ENCODE data around the gene MEGF10. TPM values are rescaled to one million over a fixed set of nuclear protein-coding genes. Genes with fewer than 3 reads are reported as not detected.

The MEGF10 gene
- total and polyA plus RNA-seq, 9 donors, result 26.4 to 46.9 (median 39.3) TPM

DNA sequence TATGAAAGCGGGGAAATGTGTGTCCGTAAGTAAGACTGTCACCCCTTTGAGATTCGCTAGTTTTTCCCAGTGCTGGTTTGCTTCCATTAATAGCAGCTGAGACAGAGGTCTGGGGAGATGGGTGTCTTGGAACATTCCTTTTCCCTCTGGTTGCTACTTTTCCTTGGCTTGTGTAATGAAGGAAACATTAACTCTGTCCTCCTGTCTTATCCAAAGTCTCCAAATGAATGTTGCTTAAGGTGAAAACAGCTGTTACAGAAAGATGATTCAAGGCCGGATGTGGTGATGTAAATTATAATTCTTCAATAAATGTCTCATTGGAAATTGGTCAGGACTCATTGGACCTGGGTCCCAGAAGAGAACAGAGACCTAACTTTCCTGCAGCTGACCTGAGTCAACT, 50.0 kb downstream of the MEGF10 start:
- Histone ChIP-seq H3K9me3 (replicated peaks; ENCODE audit: control insufficient read depth, low read depth, low read length) (no peaks in the 10 kb centered on the region), H3K4me3 (ENCODE audit: low read length) (no peak overlapping the region), H3K36me3 (ENCODE audit: control insufficient read depth, insufficient read depth, low read length) (peaks cover 8% of the 10 kb centered on the region), H3K27me3 (ENCODE audit: control insufficient read depth, insufficient read depth, low read length) (no peaks in the 10 kb centered on the region), H3K4me1 (ENCODE audit: control insufficient read depth, insufficient read depth, low read length) (peaks cover 5% of the 10 kb centered on the region), H3K27ac (ENCODE audit: low read length) (no peak overlapping the region)
- 100% methylated on average over 3 of the region's 4 CpGs for WGBS (ENCODE audit: insufficient coverage)
- no peak for DNase-seq

- Histone ChIP-seq H3K4me1 (ENCODE audit: control insufficient read depth, insufficient read depth, low read length) (peaks cover 5% of the 10 kb centered on the region), H3K27ac (ENCODE audit: low read length) (no peak overlapping the region), H3K4me3 (ENCODE audit: low read length) (no peak overlapping the region), H3K27me3 (ENCODE audit: control insufficient read depth, insufficient read depth, low read length) (no peaks in the 10 kb centered on the region), H3K36me3 (ENCODE audit: control insufficient read depth, insufficient read depth, low read length) (peaks cover 8% of the 10 kb centered on the region), H3K9me3 (replicated peaks; ENCODE audit: control insufficient read depth, low read depth, low read length) (no peaks in the 10 kb centered on the region)
- 79% methylated on average over 3 of the region's 3 CpGs for WGBS (ENCODE audit: insufficient coverage)
- DNase-seq, result no peak
Measured at GRCh38 chr5:127342364-127342763, 51.8 kb downstream of the MEGF10 start.

- Histone ChIP-seq H3K36me3 (ENCODE audit: control insufficient read depth, insufficient read depth, low read length) (peaks cover 8% of the 10 kb centered on the region), H3K27me3 (ENCODE audit: control insufficient read depth, insufficient read depth, low read length) (no peaks in the 10 kb centered on the region), H3K27ac (ENCODE audit: low read length) (no peak overlapping the region), H3K4me3 (ENCODE audit: low read length) (no peak overlapping the region), H3K4me1 (ENCODE audit: control insufficient read depth, insufficient read depth, low read length) (peaks cover 5% of the 10 kb centered on the region), H3K9me3 (replicated peaks; ENCODE audit: control insufficient read depth, low read depth, low read length) (no peaks in the 10 kb centered on the region)
- WGBS (ENCODE audit: insufficient coverage), result 90% methylated on average over 1 of the region's 3 CpGs
- no peak for DNase-seq
Measured at GRCh38 chr5:127343313-127343712, 52.7 kb downstream of the MEGF10 start.

DNA sequence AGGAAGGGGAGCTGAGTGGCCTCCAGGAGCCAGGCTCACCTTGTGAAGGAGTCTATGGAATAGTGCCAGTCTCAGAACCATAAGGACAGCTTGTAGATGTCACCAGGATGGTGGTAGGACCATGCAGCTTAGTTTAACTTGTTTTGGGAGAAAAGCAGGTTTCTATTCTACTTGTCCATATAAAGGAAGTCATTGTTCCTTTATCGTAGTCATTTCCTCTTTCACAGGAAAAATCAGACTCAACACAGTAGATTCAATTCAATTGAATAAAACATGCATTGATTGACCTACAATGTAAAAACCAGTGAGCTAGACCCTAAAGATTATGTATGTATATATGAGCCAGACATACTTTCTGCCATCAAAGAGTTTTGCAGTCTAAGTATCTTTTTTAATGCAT, 53.3 kb downstream of the MEGF10 start:
- H3K36me3 ChIP-seq (ENCODE audit: control insufficient read depth, insufficient read depth, low read length), result peaks cover 8% of the 10 kb centered on the region

DNA sequence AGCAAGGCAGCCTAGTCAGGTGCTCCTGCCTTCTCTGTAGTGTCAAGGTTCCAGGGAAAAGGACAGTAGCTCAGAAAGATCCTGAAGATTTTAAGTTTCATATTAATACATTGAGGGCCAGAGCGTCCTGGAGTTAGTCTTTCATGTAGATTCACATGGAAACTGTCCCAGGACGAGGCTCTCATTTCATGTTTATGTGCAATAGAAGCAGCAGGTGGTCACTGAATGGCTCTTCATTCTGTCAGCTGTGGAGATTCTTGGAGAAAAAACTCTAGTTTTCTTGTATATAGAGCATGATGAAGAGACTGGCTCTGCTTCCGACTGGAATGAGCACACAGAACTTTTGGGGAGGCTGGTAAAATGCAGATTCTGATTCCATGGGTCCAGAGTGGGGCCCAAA, 54.3 kb downstream of the MEGF10 start:
- no peaks in the 10 kb centered on the region for H3K9me3 ChIP-seq (replicated peaks; ENCODE audit: control insufficient read depth, low read depth, low read length)
- H3K36me3 ChIP-seq (ENCODE audit: control insufficient read depth, insufficient read depth, low read length), result peaks cover 8% of the 10 kb centered on the region
- WGBS (ENCODE audit: insufficient coverage), result 61% methylated on average over 3 of the region's 3 CpGs
- H3K27ac ChIP-seq (ENCODE audit: low read length), result peak overlapping the region; percentile 33
- H3K4me3 ChIP-seq (ENCODE audit: low read length), result no peak overlapping the region
- H3K27me3 ChIP-seq (ENCODE audit: control insufficient read depth, insufficient read depth, low read length), result no peaks in the 10 kb centered on the region
- peaks cover 5% of the 10 kb centered on the region for H3K4me1 ChIP-seq (ENCODE audit: control insufficient read depth, insufficient read depth, low read length)
- peak; percentile 61 for DNase-seq

More for the DNA sequence above, 53.3 kb downstream of the MEGF10 start:
- no peaks in the 10 kb centered on the region for H3K27me3 ChIP-seq (ENCODE audit: control insufficient read depth, insufficient read depth, low read length)
- WGBS (ENCODE audit: insufficient coverage), result no CpG with 5 or more reads among the region's 1 CpG
- no peaks in the 10 kb centered on the region for H3K9me3 ChIP-seq (replicated peaks; ENCODE audit: control insufficient read depth, low read depth, low read length)
- no peak for DNase-seq
- H3K4me3 ChIP-seq (ENCODE audit: low read length), result no peak overlapping the region
- peaks cover 5% of the 10 kb centered on the region for H3K4me1 ChIP-seq (ENCODE audit: control insufficient read depth, insufficient read depth, low read length)
- H3K27ac ChIP-seq (ENCODE audit: low read length), result no peak overlapping the region

GRCh38 chr5:127351418-127351817, 60.8 kb downstream of the MEGF10 start:
- H3K27me3 ChIP-seq (ENCODE audit: control insufficient read depth, insufficient read depth, low read length), result no peaks in the 10 kb centered on the region
- peaks cover 24% of the 10 kb centered on the region for H3K4me1 ChIP-seq (ENCODE audit: control insufficient read depth, insufficient read depth, low read length)
- no peaks in the 10 kb centered on the region for H3K9me3 ChIP-seq (replicated peaks; ENCODE audit: control insufficient read depth, low read depth, low read length)
- no peak overlapping the region for H3K27ac ChIP-seq (ENCODE audit: low read length)
- no CpG with 5 or more reads among the region's 4 CpGs for WGBS (ENCODE audit: insufficient coverage)
- no peak overlapping the region for H3K4me3 ChIP-seq (ENCODE audit: low read length)
- no peak for DNase-seq
- no peaks in the 10 kb centered on the region for H3K36me3 ChIP-seq (ENCODE audit: control insufficient read depth, insufficient read depth, low read length)

DNA sequence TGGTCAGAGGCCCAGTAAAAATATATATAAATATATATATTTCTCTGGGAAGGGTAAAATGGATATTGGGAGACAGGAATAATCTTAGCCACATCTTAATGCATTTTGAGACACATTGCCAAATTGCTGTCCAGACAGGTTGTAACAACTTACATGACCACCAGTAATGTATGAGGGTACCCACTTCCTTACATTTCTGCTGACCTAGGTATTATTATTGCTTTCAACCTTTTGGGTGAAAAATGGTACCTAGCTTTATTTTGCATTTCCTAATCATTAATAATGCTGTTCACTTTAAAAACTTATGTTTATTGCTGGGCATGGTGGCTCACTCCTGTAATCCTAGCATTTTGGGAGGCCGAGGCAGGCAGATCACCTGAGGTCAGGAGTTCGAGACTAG, 61.5 kb downstream of the MEGF10 start:
- H3K27ac ChIP-seq (ENCODE audit: low read length), result no peak overlapping the region
- 100% methylated on average over 1 of the region's 2 CpGs for WGBS (ENCODE audit: insufficient coverage)

GRCh38 chr5:127353327-127353726, 62.7 kb downstream of the MEGF10 start:
- WGBS (ENCODE audit: insufficient coverage), result 75% methylated on average over 1 of the region's 5 CpGs

More for the DNA sequence above, 61.5 kb downstream of the MEGF10 start:
- Histone ChIP-seq H3K9me3 (replicated peaks; ENCODE audit: control insufficient read depth, low read depth, low read length) (no peaks in the 10 kb centered on the region), H3K36me3 (ENCODE audit: control insufficient read depth, insufficient read depth, low read length) (no peaks in the 10 kb centered on the region), H3K4me3 (ENCODE audit: low read length) (no peak overlapping the region), H3K27me3 (ENCODE audit: control insufficient read depth, insufficient read depth, low read length) (no peaks in the 10 kb centered on the region), H3K4me1 (ENCODE audit: control insufficient read depth, insufficient read depth, low read length) (peaks cover 24% of the 10 kb centered on the region)
- DNase-seq, result no peak

GRCh38 chr5:127353796-127354195, 63.2 kb downstream of the MEGF10 start:
- 100% methylated on average over 1 of the region's 4 CpGs for WGBS (ENCODE audit: insufficient coverage)
- H3K4me1 ChIP-seq (ENCODE audit: control insufficient read depth, insufficient read depth, low read length), result peaks cover 30% of the 10 kb centered on the region
- H3K27ac ChIP-seq (ENCODE audit: low read length), result peak overlapping the region; percentile 85
- H3K36me3 ChIP-seq (ENCODE audit: control insufficient read depth, insufficient read depth, low read length), result no peaks in the 10 kb centered on the region
- peak; percentile 81 for DNase-seq
- H3K9me3 ChIP-seq (replicated peaks; ENCODE audit: control insufficient read depth, low read depth, low read length), result no peaks in the 10 kb centered on the region
- H3K27me3 ChIP-seq (ENCODE audit: control insufficient read depth, insufficient read depth, low read length), result no peaks in the 10 kb centered on the region
- no peak overlapping the region for H3K4me3 ChIP-seq (ENCODE audit: low read length)

More at GRCh38 chr5:127353327-127353726, 62.7 kb downstream of the MEGF10 start:
- no peaks in the 10 kb centered on the region for H3K36me3 ChIP-seq (ENCODE audit: control insufficient read depth, insufficient read depth, low read length)
- DNase-seq, result peak; percentile 83
- peak overlapping the region; percentile 85 for H3K27ac ChIP-seq (ENCODE audit: low read length)
- no peak overlapping the region for H3K4me3 ChIP-seq (ENCODE audit: low read length)
- peaks cover 29% of the 10 kb centered on the region for H3K4me1 ChIP-seq (ENCODE audit: control insufficient read depth, insufficient read depth, low read length)
- H3K9me3 ChIP-seq (replicated peaks; ENCODE audit: control insufficient read depth, low read depth, low read length), result no peaks in the 10 kb centered on the region
- no peaks in the 10 kb centered on the region for H3K27me3 ChIP-seq (ENCODE audit: control insufficient read depth, insufficient read depth, low read length)

DNA sequence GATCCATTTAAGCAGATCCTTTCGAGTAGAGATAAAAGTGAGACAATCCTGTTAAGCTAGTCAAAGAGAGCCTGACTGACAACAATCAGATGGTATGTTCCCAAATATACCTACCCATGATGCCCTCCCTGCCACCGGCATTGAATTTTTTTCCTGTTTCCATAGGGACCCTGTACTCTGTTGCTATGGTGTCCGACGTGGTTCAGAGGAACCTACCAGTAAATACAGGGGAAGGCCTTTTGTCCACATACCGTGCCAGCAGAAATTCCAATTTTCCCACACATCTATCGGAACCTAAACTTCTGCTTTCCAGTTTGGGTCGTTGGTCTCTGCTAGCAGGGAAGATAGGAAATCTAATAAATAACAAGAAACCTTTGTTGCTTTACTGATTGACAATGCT, 64.7 kb downstream of the MEGF10 start:
- H3K4me1 ChIP-seq (ENCODE audit: control insufficient read depth, insufficient read depth, low read length), result peaks cover 30% of the 10 kb centered on the region
- H3K27ac ChIP-seq (ENCODE audit: low read length), result peak overlapping the region; percentile 85
- H3K4me3 ChIP-seq (ENCODE audit: low read length), result no peak overlapping the region
- H3K9me3 ChIP-seq (replicated peaks; ENCODE audit: control insufficient read depth, low read depth, low read length), result no peaks in the 10 kb centered on the region
- WGBS (ENCODE audit: insufficient coverage), result 78% methylated on average over 3 of the region's 7 CpGs
- H3K27me3 ChIP-seq (ENCODE audit: control insufficient read depth, insufficient read depth, low read length), result no peaks in the 10 kb centered on the region
- peak; percentile 30 for DNase-seq
- no peaks in the 10 kb centered on the region for H3K36me3 ChIP-seq (ENCODE audit: control insufficient read depth, insufficient read depth, low read length)

- Histone ChIP-seq H3K4me3 (ENCODE audit: low read length) (no peak overlapping the region), H3K27me3 (ENCODE audit: control insufficient read depth, insufficient read depth, low read length) (no peaks in the 10 kb centered on the region), H3K27ac (ENCODE audit: low read length) (peak overlapping the region; percentile 73), H3K36me3 (ENCODE audit: control insufficient read depth, insufficient read depth, low read length) (no peaks in the 10 kb centered on the region), H3K4me1 (ENCODE audit: control insufficient read depth, insufficient read depth, low read length) (peaks cover 24% of the 10 kb centered on the region), H3K9me3 (replicated peaks; ENCODE audit: control insufficient read depth, low read depth, low read length) (no peaks in the 10 kb centered on the region)
- peak; percentile 64 for DNase-seq
- WGBS (ENCODE audit: insufficient coverage), result 33% methylated on average over 1 of the region's 2 CpGs
Measured at GRCh38 chr5:127358284-127358683, 67.7 kb downstream of the MEGF10 start.

Data from muscle of leg (tissue), 11 donors.